NT2/D1 (cell line): ENCODE measurements around the gene ARHGEF4.

ENCODE experiments used
- SUZ12 ChIP-seq: IDR thresholded peaks from 2 replicates; pipeline ENCODE4 v1.6.1; 2011; ENCODE audit not compliant: insufficient read length, insufficient read depth; ENCODE audit errors: extremely low read depth
- YY1 ChIP-seq: IDR thresholded peaks from 2 replicates; pipeline ENCODE4 v1.6.1; 2011; ENCODE audit not compliant: insufficient read length, insufficient read depth
- ZNF274 ChIP-seq: IDR thresholded peaks from 2 replicates; pipeline ENCODE4 v1.6.1; 2011; ENCODE audit warnings: mild to moderate bottlenecking, low read depth, low read length

DNA sequence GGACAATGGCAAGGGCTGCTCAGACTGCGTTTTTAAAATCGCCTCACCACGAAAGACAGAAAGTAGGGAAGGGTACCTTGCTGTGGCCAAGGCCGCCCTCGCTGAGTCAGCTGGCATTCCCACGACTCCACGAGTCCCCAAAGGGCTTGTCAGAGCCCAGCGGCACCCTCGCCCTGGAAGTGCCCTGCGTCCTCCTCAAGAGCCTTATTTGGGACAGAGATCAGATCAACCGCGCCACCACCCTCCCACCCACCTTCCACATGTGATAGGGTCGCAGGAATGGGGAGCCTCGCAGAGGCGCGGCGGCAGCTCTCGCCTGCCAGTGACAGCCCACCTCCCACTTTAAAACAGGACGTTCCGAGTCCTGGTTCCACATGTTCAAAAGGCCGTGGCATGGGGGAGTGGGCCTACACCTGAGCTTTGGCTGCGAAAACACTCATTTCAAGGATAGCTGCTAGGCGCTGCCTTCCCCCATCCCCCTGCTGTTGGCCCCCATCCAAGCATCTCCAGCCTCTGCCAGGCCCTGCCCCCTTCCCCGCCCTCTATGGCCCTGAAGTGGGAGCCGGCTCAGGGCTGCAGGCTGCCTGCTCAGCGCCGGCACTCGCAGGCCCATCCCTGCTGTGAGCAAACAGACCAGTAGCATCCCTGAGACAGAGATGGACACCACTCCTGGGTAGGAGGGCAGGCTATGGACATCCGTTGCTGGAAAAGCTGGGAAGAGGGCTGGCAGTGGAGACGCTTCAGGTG, 38.1 kb upstream of the ARHGEF4 start:
- TF ChIP-seq ZNF274 (no peak), SUZ12 (no peak), YY1 (no peak)
